IPS-NIHi7 (cell line): Measurements from ENCODE around the gene SH3PXD2A.

Source experiments
- DNase-seq: peaks from one replicate; pipeline ENCODE4 v3.0.0; 2012; ENCODE audit warnings: mixed read lengths; ENCODE audit errors: extremely low spot score

SH3PXD2A gene

GRCh38 chr10:103874730-103875129 lies 19.4 kb upstream of the SH3PXD2A start:
- no peak for DNase-seq

GRCh38 chr10:103872137-103872931 lies 17.0 kb upstream of the SH3PXD2A start:
- DNase-seq: no peak

- DNase-seq: no peak
These were observed 15.6 kb upstream of the SH3PXD2A start for GRCh38 chr10:103871006-103871405.

- DNase-seq: peak; percentile 44
These were observed 15.1 kb upstream of the SH3PXD2A start for GRCh38 chr10:103870516-103870915.

- DNase-seq: no peak
These were observed 14.0 kb upstream of the SH3PXD2A start for GRCh38 chr10:103869336-103869735.

- DNase-seq: no peak
These were observed 12.8 kb upstream of the SH3PXD2A start for GRCh38 chr10:103868200-103868599.

- DNase-seq: no peak
These were observed 6.1 kb upstream of the SH3PXD2A start for GRCh38 chr10:103861505-103861904.

GRCh38 chr10:103859161-103860086 lies 4.0 kb upstream of the SH3PXD2A start:
- DNase-seq: peak; percentile 73

- DNase-seq: no peak
These were observed 3.0 kb upstream of the SH3PXD2A start for GRCh38 chr10:103858360-103858759.

GRCh38 chr10:103856797-103857170 lies 1.4 kb upstream of the SH3PXD2A start:
- no peak for DNase-seq

GRCh38 chr10:103855852-103856796 lies 748 bp upstream of the SH3PXD2A start:
- no peak for DNase-seq

- no peak for DNase-seq
These were observed 537 bp downstream of the SH3PXD2A start for GRCh38 chr10:103854686-103855391.

- DNase-seq: peak; percentile 49
These were observed 1.1 kb downstream of the SH3PXD2A start for GRCh38 chr10:103854265-103854685.

- DNase-seq: no peak
These were observed 1.7 kb downstream of the SH3PXD2A start for GRCh38 chr10:103853428-103854264.

- no peak for DNase-seq
These were observed 2.5 kb downstream of the SH3PXD2A start for GRCh38 chr10:103852856-103853255.

- DNase-seq: no peak
These were observed 3.1 kb downstream of the SH3PXD2A start for GRCh38 chr10:103852189-103852711.

GRCh38 chr10:103851261-103851660 lies 4.1 kb downstream of the SH3PXD2A start:
- no peak for DNase-seq

GRCh38 chr10:103850572-103850895 lies 4.8 kb downstream of the SH3PXD2A start:
- DNase-seq: no peak

GRCh38 chr10:103849880-103850571 lies 5.3 kb downstream of the SH3PXD2A start:
- DNase-seq: no peak
